SK-N-SH treated with all-trans-retinoic acid at 6 μM for 48 hours (cell line): Measurements from ENCODE around the gene AP1G2.

Experiments
- ATAC-seq: fragments of 200-7000 bp; cut with Tn5 transposase; 3 replicates; pipeline ENCODE4 v1.9.1; 2020; ENCODE audit warnings: mild to moderate bottlenecking, moderate library complexity
- ARNTL ChIP-seq: fragments of 450-650 bp; formaldehyde crosslinking; IDR thresholded peaks from 2 replicates; pipeline ENCODE4 v1.5.0; 2020; ENCODE audit warnings: low read depth, mild to moderate bottlenecking, moderate library complexity, borderline replicate concordance
- BACH2 ChIP-seq: fragments of 250-450 bp; sonication (Bioruptor Pico); IDR thresholded peaks from 2 replicates; pipeline ENCODE4 v1.9.0; 2021; ENCODE audit warnings: mild to moderate bottlenecking, borderline replicate concordance
- CSDC2 ChIP-seq: fragments of 250-450 bp; sonication (Bioruptor Pico); IDR thresholded peaks from 2 replicates; pipeline ENCODE4 v1.5.0; 2020; ENCODE audit warnings: mild to moderate bottlenecking, moderate library complexity
- CSRNP3 ChIP-seq: fragments of 250-450 bp; sonication (Bioruptor Pico); IDR thresholded peaks from 2 replicates; pipeline ENCODE4 v1.5.1; 2021; ENCODE audit warnings: mild to moderate bottlenecking, moderate library complexity
- ESRRG ChIP-seq: fragments of 250-450 bp; sonication (Bioruptor Pico); IDR thresholded peaks from 2 replicates; pipeline ENCODE4 v1.6.1; 2021; ENCODE audit warnings: mild to moderate bottlenecking
- GLIS3 ChIP-seq: fragments of 250-450 bp; sonication (Bioruptor Pico); IDR thresholded peaks from 2 replicates; pipeline ENCODE4 v1.5.0; 2020; ENCODE audit warnings: mild to moderate bottlenecking, moderate library complexity
- ISL1 ChIP-seq: fragments of 250-450 bp; sonication (Bioruptor Pico); IDR thresholded peaks from 2 replicates; pipeline ENCODE4 v2.1.2; 2022; ENCODE audit warnings: mild to moderate bottlenecking, moderate library complexity
- OSR1 ChIP-seq: fragments of 250-450 bp; sonication (Bioruptor Pico); IDR thresholded peaks from 2 replicates; pipeline ENCODE4 v1.8.0; 2022; ENCODE audit warnings: moderate library complexity, mild to moderate bottlenecking, inconsistent platforms
- PATZ1 ChIP-seq: fragments of 250-450 bp; sonication (Bioruptor Pico); IDR thresholded peaks from 2 replicates; pipeline ENCODE4 v1.8.0; 2020; ENCODE audit warnings: mild to moderate bottlenecking, moderate library complexity, borderline replicate concordance
- PPARA ChIP-seq: fragments of 250-450 bp; sonication (Bioruptor Pico); IDR thresholded peaks from 2 replicates; pipeline ENCODE4 v1.5.0; 2020; ENCODE audit warnings: mild to moderate bottlenecking, borderline replicate concordance
- TCF4 ChIP-seq: fragments of 250-450 bp; sonication (Bioruptor Pico); IDR thresholded peaks from 2 replicates; pipeline ENCODE4 v1.8.0; 2021; ENCODE audit warnings: mild to moderate bottlenecking, moderate library complexity, borderline replicate concordance
- ZC3H10 ChIP-seq: fragments of 250-450 bp; sonication (Bioruptor Pico); IDR thresholded peaks from 2 replicates; pipeline ENCODE4 v1.5.1; 2021; ENCODE audit warnings: mild to moderate bottlenecking, moderate library complexity
- ZFP3 ChIP-seq: fragments of 250-450 bp; sonication (Bioruptor Pico); IDR thresholded peaks from 2 replicates; pipeline ENCODE4 v1.5.0; 2020; ENCODE audit warnings: mild to moderate bottlenecking, moderate library complexity
- ZFP30 ChIP-seq: fragments of 450-650 bp; formaldehyde crosslinking; IDR thresholded peaks from 2 replicates; pipeline ENCODE4 v1.5.0; 2022; ENCODE audit warnings: mild to moderate bottlenecking, moderate library complexity
- ZNF565 ChIP-seq: fragments of 450-650 bp; formaldehyde crosslinking; conservative IDR thresholded peaks from 2 replicates; pipeline ENCODE4 v1.5.0; 2020; ENCODE audit warnings: low read depth, mild to moderate bottlenecking, moderate library complexity
- ZNF70 ChIP-seq: fragments of 450-650 bp; formaldehyde crosslinking; IDR thresholded peaks from 2 replicates; pipeline ENCODE4 v1.5.0; 2020; ENCODE audit warnings: mild to moderate bottlenecking, moderate library complexity
- ZNF8 ChIP-seq: fragments of 450-650 bp; formaldehyde crosslinking; IDR thresholded peaks from 2 replicates; pipeline ENCODE4 v1.5.0; 2020; ENCODE audit warnings: mild to moderate bottlenecking, moderate library complexity
- TF ChIP-seq, protein P1 (sequence below): fragments of 250-450 bp; sonication (Bioruptor Pico); IDR thresholded peaks from 2 replicates; pipeline ENCODE4 v1.8.0; 2021; ENCODE audit warnings: low read depth, mild to moderate bottlenecking, moderate library complexity, borderline replicate concordance
- TF ChIP-seq, protein P2 (sequence below): fragments of 250-450 bp; sonication (Bioruptor Pico); IDR thresholded peaks from 2 replicates; pipeline ENCODE4 v1.5.1; 2020; ENCODE audit warnings: low read depth, mild to moderate bottlenecking, moderate library complexity
- TF ChIP-seq, protein P3 (sequence below): fragments of 250-450 bp; sonication (Bioruptor Pico); IDR thresholded peaks from 2 replicates; pipeline ENCODE4 v1.5.0; 2020; ENCODE audit warnings: mild to moderate bottlenecking, moderate library complexity

AP1G2 gene

GRCh38 chr14:23540141-23540469 lies 27.5 kb downstream of the AP1G2 start:
- no peak for TF ChIP-seq ZFP3 (CRISPR knock-in tag)
- TF ChIP-seq, protein P1, sequence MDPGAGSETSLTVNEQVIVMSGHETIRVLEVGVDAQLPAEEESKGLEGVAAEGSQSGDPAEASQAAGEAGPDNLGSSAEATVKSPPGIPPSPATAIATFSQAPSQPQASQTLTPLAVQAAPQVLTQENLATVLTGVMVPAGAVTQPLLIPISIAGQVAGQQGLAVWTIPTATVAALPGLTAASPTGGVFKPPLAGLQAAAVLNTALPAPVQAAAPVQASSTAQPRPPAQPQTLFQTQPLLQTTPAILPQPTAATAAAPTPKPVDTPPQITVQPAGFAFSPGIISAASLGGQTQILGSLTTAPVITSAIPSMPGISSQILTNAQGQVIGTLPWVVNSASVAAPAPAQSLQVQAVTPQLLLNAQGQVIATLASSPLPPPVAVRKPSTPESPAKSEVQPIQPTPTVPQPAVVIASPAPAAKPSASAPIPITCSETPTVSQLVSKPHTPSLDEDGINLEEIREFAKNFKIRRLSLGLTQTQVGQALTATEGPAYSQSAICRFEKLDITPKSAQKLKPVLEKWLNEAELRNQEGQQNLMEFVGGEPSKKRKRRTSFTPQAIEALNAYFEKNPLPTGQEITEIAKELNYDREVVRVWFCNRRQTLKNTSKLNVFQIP (CRISPR knock-in tag) = no peak
- no peak for TF ChIP-seq BACH2 (CRISPR knock-in tag)
- TF ChIP-seq OSR1 (CRISPR knock-in tag) = no peak
- TF ChIP-seq CSRNP3 = no peak
- TF ChIP-seq ZNF8 (CRISPR knock-in tag) = no peak
- no peak for TF ChIP-seq ZC3H10
- no peak for TF ChIP-seq TCF4
- TF ChIP-seq ISL1 (CRISPR knock-in tag) = no peak
- TF ChIP-seq ZNF70 (CRISPR knock-in tag) = no peak
- TF ChIP-seq PPARA (CRISPR knock-in tag) = no peak
- no peak for TF ChIP-seq CSDC2

DNA sequence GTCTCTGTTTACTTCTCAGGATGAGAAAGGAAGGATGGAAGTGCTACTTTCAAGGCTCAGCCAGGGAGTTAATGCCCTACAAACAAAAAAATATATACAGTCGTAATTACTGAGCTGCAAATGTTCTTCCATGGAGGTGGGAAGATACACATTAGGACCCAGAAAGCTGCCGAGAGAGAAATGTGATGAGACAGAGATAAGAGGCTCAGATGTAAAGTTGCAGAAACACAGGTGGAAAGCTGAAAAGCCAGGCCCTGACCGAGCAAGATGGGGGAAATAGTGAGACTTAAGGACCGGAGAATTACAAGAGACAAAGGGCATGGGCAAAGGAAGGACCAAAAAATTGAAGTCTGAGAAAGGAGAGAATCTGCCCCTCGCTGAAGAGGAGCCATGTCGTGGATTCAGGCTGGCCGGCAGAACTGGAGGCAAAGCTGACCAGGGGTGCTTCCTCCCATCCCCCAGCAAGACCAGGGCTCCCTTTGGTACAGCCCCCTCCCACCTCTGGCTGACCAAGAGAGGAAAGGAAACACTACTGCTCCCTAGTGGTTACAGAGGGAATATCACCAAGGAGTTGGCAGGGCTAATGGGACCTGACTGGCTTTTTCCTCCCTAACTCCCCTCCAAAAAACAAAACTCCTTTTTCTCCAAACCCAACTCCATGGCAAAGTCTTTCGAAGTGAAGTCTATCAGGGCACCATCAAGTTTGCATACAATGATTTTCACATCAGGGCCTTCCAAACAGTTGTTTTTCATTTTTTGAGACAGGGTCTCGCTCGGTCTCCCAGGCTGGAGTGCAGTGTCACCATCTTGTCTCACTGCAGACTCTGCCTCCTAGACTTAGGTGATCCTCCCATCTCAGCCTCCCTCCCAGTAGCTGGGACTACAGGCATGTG lies 28.1 kb downstream of the AP1G2 start:
- ATAC-seq = peak; percentile 94
- TF ChIP-seq PATZ1 (no peak), ZC3H10 (no peak), GLIS3 (CRISPR knock-in tag) (no peak), ESRRG (no peak), ZFP30 (CRISPR knock-in tag) (no peak)
- TF ChIP-seq, protein P2, sequence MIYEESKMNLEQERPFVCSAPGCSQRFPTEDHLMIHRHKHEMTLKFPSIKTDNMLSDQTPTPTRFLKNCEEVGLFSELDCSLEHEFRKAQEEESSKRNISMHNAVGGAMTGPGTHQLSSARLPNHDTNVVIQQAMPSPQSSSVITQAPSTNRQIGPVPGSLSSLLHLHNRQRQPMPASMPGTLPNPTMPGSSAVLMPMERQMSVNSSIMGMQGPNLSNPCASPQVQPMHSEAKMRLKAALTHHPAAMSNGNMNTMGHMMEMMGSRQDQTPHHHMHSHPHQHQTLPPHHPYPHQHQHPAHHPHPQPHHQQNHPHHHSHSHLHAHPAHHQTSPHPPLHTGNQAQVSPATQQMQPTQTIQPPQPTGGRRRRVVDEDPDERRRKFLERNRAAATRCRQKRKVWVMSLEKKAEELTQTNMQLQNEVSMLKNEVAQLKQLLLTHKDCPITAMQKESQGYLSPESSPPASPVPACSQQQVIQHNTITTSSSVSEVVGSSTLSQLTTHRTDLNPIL (CRISPR knock-in tag) = no peak
- TF ChIP-seq, protein P3, sequence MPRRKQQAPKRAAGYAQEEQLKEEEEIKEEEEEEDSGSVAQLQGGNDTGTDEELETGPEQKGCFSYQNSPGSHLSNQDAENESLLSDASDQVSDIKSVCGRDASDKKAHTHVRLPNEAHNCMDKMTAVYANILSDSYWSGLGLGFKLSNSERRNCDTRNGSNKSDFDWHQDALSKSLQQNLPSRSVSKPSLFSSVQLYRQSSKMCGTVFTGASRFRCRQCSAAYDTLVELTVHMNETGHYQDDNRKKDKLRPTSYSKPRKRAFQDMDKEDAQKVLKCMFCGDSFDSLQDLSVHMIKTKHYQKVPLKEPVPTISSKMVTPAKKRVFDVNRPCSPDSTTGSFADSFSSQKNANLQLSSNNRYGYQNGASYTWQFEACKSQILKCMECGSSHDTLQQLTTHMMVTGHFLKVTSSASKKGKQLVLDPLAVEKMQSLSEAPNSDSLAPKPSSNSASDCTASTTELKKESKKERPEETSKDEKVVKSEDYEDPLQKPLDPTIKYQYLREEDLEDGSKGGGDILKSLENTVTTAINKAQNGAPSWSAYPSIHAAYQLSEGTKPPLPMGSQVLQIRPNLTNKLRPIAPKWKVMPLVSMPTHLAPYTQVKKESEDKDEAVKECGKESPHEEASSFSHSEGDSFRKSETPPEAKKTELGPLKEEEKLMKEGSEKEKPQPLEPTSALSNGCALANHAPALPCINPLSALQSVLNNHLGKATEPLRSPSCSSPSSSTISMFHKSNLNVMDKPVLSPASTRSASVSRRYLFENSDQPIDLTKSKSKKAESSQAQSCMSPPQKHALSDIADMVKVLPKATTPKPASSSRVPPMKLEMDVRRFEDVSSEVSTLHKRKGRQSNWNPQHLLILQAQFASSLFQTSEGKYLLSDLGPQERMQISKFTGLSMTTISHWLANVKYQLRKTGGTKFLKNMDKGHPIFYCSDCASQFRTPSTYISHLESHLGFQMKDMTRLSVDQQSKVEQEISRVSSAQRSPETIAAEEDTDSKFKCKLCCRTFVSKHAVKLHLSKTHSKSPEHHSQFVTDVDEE (CRISPR knock-in tag) = no peak

More at GRCh38 chr14:23540141-23540469, 27.5 kb downstream of the AP1G2 start:
- no peak for ATAC-seq

GRCh38 chr14:23538785-23539184 lies 28.8 kb downstream of the AP1G2 start:
- ATAC-seq = peak; percentile 54
- TF ChIP-seq PPARA (CRISPR knock-in tag) = no peak
- TF ChIP-seq, protein P3 (CRISPR knock-in tag) = no peak
- TF ChIP-seq PATZ1 = no peak
- TF ChIP-seq OSR1 (CRISPR knock-in tag) = no peak
- TF ChIP-seq ESRRG = no peak
- TF ChIP-seq, protein P1 (CRISPR knock-in tag) = no peak
- no peak for TF ChIP-seq ZNF70 (CRISPR knock-in tag)
- no peak for TF ChIP-seq ZNF8 (CRISPR knock-in tag)
- no peak for TF ChIP-seq ZNF565
- TF ChIP-seq CSDC2 = no peak
- no peak for TF ChIP-seq ZFP3 (CRISPR knock-in tag)
- TF ChIP-seq TCF4 = no peak
- TF ChIP-seq ARNTL (CRISPR knock-in tag) = no peak
- no peak for TF ChIP-seq GLIS3 (CRISPR knock-in tag)
